ENCODE measurements around the gene LRRTM2. TPM values are rescaled to one million over a fixed set of nuclear protein-coding genes. Genes with fewer than 3 reads are reported as not detected.

LRRTM2 gene
- total RNA-seq, 1 donor from 2014 or later, result not detected

DNA sequence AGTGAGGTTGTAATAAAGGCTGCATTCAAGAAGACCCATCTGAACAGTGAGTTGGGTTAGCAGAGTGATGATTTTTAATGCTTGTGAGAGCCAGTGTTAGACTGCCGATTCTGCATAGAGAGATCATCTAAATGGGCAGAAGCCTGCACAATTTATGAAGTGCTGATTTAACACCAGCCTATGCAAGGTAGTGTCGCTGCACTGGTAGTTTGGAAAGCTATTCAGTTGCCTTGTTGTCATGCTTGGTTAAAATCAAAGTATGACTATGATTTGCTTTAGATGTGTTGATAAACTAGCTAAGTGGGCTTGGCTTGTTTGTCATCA lies 379 bp upstream of the LRRTM2 start:
- Mint-ChIP-seq H3K4me1 (ENCODE audit: low read depth) (peaks cover 70% of the 10 kb centered on the region), H3K4me3 (ENCODE audit: unreplicated experiment) (no peak overlapping the region), H3K27ac (ENCODE audit: unreplicated experiment) (no peak overlapping the region), H3K27me3 (ENCODE audit: low read depth) (no peaks in the 10 kb centered on the region), H3K36me3 (ENCODE audit: low read depth) (peaks cover 2% of the 10 kb centered on the region), H3K9me3 (ENCODE audit: low read depth) (no peaks in the 10 kb centered on the region)
- DNase-seq (ENCODE audit: low spot score), result no peak
- TF ChIP-seq, protein P1, sequence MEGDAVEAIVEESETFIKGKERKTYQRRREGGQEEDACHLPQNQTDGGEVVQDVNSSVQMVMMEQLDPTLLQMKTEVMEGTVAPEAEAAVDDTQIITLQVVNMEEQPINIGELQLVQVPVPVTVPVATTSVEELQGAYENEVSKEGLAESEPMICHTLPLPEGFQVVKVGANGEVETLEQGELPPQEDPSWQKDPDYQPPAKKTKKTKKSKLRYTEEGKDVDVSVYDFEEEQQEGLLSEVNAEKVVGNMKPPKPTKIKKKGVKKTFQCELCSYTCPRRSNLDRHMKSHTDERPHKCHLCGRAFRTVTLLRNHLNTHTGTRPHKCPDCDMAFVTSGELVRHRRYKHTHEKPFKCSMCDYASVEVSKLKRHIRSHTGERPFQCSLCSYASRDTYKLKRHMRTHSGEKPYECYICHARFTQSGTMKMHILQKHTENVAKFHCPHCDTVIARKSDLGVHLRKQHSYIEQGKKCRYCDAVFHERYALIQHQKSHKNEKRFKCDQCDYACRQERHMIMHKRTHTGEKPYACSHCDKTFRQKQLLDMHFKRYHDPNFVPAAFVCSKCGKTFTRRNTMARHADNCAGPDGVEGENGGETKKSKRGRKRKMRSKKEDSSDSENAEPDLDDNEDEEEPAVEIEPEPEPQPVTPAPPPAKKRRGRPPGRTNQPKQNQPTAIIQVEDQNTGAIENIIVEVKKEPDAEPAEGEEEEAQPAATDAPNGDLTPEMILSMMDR (IDR thresholded peaks at IDR 0.05), result no peak

DNA sequence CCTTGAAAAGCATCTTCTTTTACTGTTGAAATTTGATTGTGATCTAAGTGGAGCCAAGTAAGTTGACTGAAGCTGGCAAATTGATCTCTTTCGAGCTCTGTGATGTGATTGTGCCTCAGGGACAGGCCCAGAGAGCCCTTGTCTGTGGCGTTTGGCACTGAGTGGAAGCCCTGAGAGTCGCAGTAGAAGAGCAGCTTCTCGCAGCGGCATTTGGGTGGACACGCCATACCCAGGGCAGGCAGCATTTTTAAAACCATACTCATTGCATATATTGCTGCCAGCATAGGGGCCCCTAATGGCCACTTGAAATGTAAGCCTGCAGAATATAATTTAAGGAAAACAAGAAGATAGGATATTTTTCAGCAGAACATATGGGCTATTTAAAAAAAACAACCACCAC lies 894 bp downstream of the LRRTM2 start:
- peaks cover 78% of the 10 kb centered on the region for H3K4me1 Mint-ChIP-seq (ENCODE audit: low read depth)
- H3K27ac Mint-ChIP-seq (ENCODE audit: unreplicated experiment), result peak overlapping the region; percentile 60
- no peak for DNase-seq (ENCODE audit: low spot score)
- no peaks in the 10 kb centered on the region for H3K36me3 Mint-ChIP-seq (ENCODE audit: low read depth)
- TF ChIP-seq, protein P1 (IDR thresholded peaks at IDR 0.05), result no peak
- H3K4me3 Mint-ChIP-seq (ENCODE audit: unreplicated experiment), result no peak overlapping the region
- no peaks in the 10 kb centered on the region for H3K9me3 Mint-ChIP-seq (ENCODE audit: low read depth)
- no peaks in the 10 kb centered on the region for H3K27me3 Mint-ChIP-seq (ENCODE audit: low read depth)

DNA sequence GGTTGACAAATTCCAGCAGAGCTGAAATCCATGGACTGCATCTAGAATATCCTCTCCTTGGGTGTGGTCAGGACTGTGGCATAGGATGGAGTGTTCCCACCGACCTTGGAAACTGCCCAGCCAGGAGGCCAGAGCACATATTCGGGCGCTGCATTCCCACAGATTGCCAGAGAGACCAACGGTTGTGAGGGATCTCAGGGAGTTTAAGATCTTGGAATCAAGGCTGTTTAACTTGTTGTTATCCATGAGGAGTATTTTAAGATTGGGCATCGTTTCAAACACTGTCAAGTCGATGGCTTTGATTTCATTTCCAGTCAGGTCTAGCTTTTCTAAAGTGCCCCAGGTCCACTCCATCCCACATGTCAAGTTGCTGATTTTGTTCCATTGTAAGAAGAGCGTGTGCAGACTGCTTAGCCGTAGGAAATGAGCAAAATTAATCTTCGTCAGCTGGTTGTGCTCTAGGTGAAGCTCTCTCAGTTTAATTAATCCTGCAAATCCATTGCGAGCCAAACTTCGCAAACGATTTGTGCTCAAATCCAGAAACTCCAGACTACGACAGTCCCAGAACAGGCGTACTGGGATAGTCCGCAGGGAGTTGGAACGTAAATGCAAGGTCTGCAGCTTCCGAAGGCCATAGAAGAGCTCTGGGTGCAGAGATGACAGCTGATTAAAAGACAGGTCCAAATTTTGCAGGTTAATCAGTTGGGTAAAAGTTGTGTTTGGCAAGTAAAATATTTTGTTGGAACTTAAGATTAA lies 1.5 kb downstream of the LRRTM2 start:
- H3K9me3 Mint-ChIP-seq (ENCODE audit: low read depth), result no peaks in the 10 kb centered on the region
- peak overlapping the region; percentile 60 for H3K27ac Mint-ChIP-seq (ENCODE audit: unreplicated experiment)
- TF ChIP-seq, protein P1 (IDR thresholded peaks at IDR 0.05), result no peak
- no peaks in the 10 kb centered on the region for H3K36me3 Mint-ChIP-seq (ENCODE audit: low read depth)
- H3K4me3 Mint-ChIP-seq (ENCODE audit: unreplicated experiment), result no peak overlapping the region
- no peak for DNase-seq (ENCODE audit: low spot score)
- peaks cover 81% of the 10 kb centered on the region for H3K4me1 Mint-ChIP-seq (ENCODE audit: low read depth)
- H3K27me3 Mint-ChIP-seq (ENCODE audit: low read depth), result no peaks in the 10 kb centered on the region

DNA sequence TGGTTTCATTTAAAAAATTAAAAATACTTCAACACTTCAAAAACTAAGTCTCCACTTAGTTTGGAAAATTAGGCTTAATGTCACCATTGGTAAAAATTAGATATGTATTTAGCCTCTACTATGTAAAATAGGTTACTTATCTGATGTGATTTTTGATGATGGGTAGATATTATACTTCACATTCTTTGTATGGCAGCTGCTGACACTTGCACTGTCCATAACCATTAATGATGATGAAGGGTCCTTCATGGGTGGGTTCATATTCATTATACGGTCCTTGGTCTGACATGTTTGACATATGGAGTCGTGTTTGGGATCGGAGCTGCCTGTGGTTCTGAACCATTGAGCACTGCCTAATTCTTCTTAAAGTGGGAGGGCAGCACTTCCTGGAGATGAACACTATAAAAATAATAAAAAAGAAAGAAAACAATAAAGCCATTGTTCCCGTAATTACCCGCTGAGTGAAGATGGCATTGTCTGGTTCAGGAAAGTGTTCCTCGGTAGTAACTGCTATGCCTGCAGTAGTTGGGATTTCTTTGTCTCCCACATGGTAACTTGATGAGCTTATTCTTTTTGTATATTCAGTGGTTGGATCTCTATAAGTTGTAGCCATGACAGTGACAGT lies 2.2 kb downstream of the LRRTM2 start:
- Mint-ChIP-seq H3K27me3 (ENCODE audit: low read depth) (no peaks in the 10 kb centered on the region), H3K27ac (ENCODE audit: unreplicated experiment) (no peak overlapping the region), H3K9me3 (ENCODE audit: low read depth) (no peaks in the 10 kb centered on the region)

DNA sequence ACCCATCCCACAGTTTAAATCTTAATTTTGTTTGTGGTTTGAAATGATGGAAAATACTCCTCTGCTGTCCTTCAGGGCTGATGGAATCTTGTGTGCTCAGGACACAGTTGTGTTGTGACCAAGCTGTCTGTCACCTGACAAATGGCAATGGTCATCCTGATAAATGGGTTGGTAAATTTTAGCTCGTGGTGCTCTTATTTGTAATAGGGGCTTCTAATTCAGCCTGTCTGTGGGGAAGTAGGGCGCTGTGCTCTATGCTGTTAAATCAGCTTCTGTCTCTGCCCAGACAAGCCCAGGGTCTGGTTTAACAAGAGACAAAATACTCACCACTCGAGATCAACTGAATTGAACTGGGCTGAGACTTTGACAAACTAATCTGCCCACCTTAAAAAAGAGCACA lies 4.5 kb downstream of the LRRTM2 start:
- no peak for DNase-seq (ENCODE audit: low spot score)
- Mint-ChIP-seq H3K4me3 (ENCODE audit: unreplicated experiment) (no peak overlapping the region), H3K36me3 (ENCODE audit: low read depth) (no peaks in the 10 kb centered on the region), H3K27ac (ENCODE audit: unreplicated experiment) (peak overlapping the region; percentile 93), H3K4me1 (ENCODE audit: low read depth) (peaks cover 85% of the 10 kb centered on the region), H3K27me3 (ENCODE audit: low read depth) (no peaks in the 10 kb centered on the region), H3K9me3 (ENCODE audit: low read depth) (no peaks in the 10 kb centered on the region)
- TF ChIP-seq, protein P1 (IDR thresholded peaks at IDR 0.05), result no peak

More for the DNA sequence above, 2.2 kb downstream of the LRRTM2 start:
- peaks cover 78% of the 10 kb centered on the region for H3K4me1 Mint-ChIP-seq (ENCODE audit: low read depth)
- TF ChIP-seq, protein P1 (IDR thresholded peaks at IDR 0.05), result no peak
- no peak for DNase-seq (ENCODE audit: low spot score)
- H3K4me3 Mint-ChIP-seq (ENCODE audit: unreplicated experiment), result no peak overlapping the region
- H3K36me3 Mint-ChIP-seq (ENCODE audit: low read depth), result no peaks in the 10 kb centered on the region

All from chondrocyte (in vitro differentiated cells).